GM18517 (cell line): Measurements from ENCODE around the gene HK3.

Experiments used
- ATAC-seq: cut with Tn5 transposase; IDR thresholded peaks from one replicate; pipeline ENCODE4 v1.9.1; 2021; ENCODE audit warnings: mild to moderate bottlenecking, moderate library complexity; ENCODE audit not compliant: unreplicated experiment

HK3 gene

DNA sequence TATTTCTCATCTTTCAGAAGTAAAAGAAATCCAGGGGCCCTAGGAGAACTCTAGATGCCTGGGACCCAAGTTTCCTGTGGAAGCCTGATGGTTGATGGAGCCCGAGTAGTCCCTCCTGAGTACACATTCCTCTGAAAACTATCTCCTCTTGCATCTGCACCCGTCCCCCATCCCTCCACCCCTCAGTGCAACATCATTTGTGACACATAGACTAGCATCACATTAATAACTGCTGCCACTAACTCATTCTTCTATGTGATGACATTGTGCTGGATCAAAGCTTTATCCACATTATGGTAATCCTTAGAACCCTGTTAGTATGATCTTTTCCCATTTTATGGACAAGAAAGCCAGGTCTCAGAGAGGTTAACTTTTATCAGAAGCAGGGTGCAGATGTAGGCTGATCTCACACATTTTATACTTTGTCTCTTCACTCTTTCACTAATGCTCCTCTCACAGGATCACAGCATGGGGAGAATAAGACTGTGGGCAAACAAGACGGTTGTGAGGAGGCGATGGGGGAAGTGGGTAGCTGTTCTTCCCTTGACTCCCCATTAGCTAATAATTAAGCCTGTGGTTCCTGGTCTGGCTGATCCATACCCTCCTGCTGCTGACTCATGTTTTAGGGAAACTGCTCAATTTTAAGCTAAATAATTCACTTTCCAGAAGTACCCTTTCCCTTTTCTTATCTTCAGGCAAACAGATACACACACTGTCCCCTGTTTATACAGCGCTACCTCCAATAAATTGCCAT is 3.9 kb upstream of the HK3 start:
- no peak for ATAC-seq

- no peak for ATAC-seq
Observed at GRCh38 chr5:176902102-176902814, 3.1 kb upstream of the HK3 start.

- ATAC-seq, result no peak
Observed at GRCh38 chr5:176901260-176902101, 2.3 kb upstream of the HK3 start.

DNA sequence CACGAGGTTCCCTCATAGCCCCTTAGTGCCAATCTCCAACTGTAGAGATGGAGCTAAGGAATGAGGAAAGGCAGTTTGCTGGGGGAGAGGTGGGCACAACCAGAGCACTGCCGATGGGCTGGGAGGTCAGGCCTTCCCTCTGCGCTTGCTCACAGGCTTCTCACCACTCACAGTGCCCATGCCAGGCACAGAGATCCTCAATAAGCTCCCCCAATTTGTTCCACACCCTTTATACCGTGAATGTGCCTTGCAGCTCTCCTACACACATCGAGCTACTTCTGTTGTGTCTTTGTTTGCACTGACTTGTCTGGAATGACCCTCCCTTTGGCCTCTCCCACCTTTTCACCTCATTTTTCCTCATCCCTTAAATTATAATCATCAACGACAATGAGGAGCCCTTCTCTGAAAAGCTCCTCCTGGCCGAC is 1.6 kb upstream of the HK3 start:
- no peak for ATAC-seq

GRCh38 chr5:176899946-176900779 is 1.0 kb upstream of the HK3 start:
- no peak for ATAC-seq

GRCh38 chr5:176897263-176897662 is 1.9 kb downstream of the HK3 start:
- ATAC-seq, result no peak

DNA sequence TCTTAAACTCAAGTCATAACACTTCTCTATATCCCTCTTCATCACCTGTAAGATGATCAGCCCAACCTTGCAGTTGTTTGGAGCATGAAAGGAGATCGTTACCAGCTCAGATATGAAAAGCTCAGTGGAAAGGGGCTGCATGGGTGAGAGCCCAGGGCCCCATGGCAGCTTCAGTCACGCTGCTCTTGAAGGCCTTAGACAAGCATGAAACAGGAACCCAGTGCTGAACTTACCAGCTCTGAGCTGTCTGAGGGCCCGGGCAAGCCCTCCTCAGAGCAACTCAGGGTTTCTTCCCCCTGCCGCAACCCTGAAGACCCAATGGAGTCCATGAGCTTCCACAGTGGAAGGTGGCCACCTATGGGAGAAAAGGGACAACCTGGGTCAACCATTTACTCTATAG is 3.3 kb downstream of the HK3 start:
- no peak for ATAC-seq

- no peak for ATAC-seq
Observed at GRCh38 chr5:176894298-176894697, 4.8 kb downstream of the HK3 start.

DNA sequence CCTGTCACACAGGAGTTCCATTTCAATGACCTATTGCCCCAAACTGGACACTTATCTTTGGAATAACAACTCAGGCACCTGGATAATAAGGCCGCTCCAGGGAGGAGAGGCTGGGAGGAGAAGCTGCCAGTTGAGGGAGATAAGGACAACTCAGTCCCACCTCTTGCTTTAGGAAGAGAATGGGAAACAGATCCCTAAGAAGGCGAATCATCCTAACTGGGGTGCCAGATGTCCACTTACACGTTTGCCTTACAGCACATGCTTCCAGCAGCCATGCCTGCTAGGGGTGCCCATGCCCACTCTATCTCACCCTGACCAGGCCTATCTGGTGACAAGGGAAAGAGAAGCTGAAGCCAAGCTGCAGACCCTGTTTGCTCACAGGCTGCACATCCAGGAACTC is 6.5 kb downstream of the HK3 start:
- no peak for ATAC-seq

- no peak for ATAC-seq
Observed at GRCh38 chr5:176891331-176891958, 7.7 kb downstream of the HK3 start.

DNA sequence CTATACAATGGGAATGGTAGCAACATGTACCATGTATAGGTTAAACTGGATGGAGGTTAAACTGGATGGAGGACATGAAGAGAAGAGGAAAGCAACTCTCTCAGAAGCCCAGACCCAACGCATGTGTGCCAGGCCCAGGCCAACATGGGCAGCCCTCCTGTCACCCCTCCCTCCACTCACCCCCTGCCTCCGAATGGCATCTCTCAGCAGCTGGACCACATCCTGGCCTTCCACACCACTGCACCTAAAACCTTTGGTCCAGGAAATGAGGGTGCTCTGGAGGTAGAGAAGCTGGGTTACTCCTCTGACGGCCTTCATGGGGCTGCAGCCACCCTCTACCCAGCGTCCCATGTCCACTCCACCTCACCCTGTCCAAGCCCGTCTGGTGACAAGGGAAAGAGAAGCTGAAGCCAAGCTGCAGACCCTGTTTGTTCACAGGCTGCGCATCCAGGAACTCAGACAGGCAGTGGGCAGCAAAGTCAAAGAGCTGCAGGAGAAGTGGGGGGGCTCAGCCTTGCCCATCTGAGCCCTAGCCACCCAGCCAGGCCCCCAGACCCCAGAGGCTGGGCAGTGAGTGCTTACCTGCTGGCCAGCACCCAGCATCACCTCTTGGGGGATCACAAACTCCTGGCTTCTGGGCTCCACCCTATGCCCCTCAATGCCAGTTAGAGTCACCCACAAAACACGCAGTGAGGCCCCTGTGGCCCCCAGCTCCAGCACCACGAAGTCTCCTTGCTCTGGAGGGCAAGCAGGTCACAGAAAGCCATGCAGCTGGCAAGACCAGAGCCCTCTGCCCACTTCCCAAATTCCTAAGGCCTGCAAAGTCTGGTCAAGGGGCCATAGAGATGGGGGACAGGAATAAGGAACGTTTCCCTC is 8.5 kb downstream of the HK3 start:
- ATAC-seq, result no peak

DNA sequence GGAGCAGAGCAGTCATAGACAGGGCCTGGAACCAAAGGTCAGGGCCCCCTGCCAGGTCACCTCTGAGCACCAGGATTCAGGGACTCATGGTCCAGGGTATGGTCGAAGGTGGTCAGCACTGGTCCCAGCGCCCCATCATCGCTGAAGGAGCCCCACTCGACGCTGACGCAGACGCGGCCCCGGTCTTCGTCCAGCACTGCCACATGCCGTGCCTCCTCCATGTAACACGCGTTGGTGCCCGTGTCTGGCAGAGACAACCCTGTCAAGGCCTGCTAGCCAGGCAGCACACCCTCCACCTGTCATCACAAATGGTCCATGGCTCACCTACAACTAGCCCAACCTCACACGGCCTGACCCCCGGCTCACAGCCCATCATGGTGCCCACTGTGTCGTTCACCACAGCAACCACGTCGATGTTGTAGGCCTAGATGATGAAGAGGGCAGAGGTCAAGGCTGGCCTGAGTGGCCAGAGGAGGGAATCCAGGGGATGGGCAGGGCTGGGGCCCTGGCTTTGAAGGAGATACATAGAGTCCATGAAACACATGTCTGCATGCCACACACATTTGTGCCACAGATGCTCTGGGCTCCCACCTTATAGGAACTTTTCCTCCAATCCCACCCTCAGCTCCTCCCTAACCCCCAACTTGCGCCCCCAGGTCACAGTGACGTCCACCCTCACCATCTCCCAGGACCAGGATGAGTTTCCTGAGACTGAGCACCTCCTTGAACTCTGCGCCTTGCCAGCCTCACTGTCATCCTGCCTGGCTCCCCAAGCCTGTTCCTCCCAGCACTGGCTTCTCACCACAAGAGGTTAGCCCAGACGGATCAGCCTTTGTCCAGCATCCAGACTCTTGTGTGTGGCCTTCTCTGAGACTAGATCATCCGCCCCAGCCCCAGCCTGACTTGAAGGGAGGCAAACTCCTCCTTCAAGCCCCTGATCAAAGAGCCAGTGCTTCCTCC is 9.5 kb downstream of the HK3 start:
- ATAC-seq, result no peak

DNA sequence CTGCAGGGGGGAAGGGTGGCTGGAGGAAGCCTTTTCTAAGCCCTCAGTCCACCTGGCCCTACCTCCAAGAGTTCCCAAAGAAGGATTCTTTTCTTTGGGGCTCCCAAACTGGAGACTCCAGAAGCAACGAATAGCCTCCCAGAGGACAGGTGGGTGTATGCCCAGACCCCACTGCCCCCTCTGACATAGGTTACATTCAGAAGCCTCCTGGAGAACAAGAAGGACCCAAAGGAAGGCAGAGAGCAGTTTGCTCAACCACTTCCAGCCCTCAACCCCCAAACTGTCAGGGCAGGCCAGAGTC is 10.3 kb downstream of the HK3 start:
- no peak for ATAC-seq

GRCh38 chr5:176888016-176888864 is 10.9 kb downstream of the HK3 start:
- ATAC-seq, result no peak

DNA sequence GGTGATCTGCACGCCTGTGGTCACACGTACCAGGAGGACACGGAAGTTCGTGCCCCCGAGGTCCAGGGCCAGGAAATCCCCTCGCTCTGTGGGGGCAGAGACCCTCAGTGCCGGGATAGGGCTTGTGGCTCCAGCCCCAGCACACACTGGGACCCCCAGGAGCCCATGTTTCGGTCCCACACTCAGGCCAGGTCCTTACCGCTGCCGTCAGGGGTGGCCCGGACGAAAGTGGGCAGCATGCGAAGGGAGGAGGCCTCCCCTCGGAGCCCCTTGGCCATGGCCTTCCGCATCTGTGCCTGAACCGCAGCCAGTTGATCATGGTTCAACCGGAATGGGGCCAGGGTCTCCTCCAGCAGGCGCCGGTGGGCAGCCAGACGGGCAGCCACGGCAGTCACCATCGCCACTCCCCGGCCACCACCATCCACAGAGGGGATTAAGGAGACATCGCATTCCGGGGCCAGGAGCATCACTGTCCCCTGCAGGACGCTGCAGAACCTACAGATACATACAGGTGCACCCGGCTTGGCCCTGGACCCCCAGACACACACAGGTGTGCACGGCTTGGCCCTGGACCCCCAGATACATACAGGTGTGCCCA is 11.8 kb downstream of the HK3 start:
- no peak for ATAC-seq

DNA sequence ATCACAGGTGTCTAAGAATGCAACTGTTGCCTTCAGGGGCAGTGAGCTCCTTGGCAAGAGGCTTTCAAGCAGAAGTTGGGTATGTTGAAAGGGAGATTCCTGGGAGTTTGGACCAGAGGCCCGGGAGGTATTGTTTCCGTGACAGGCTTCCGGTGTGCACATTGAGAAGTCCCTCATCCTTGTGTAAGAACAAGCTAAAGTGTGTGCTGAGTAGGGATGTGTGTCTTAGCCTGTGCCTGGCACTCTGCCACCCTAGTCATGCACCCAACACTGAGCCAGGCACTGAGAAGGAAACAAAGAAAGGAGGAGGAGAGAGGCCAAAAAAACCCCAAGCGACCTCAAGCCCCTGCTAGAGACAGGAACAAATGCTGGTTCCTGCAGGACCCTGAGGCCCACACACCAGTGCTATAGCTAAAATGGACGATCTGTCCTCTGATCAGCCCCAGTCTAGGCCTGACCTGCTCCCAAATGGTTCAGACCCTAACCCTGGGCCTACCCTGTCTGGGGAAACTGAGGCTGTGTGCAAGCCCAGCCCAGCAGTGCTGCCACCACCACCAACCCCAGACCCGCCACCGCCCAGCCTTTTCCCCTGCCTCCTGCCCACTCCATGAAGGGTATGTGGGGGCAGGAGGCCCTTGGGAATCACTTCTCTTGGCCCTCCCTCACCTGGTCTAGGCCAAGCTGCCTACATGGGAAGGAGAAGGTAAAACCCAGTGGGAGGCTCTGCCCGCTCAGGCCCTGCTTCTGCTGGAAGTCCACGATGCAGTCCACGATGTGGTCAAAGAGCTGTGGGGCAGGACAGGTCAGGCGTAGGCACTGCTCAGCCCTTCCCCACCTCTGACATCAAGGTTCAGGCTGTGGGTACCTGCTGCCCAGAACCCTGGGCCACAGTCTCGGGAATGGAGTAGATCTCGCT is 12.6 kb downstream of the HK3 start:
- no peak for ATAC-seq
